Measurements from ENCODE around the gene SYNPO2. TPM values are rescaled to one million over a fixed set of nuclear protein-coding genes. Genes with fewer than 3 reads are reported as not detected.
A peak's percentile ranks its signal among the peaks of the same experiment; 100 is the strongest.

The SYNPO2 gene
- total RNA-seq, 1 experiment from 2014 or later, result 0.61 TPM

GRCh38 chr4:119106036-119107000 is 217.7 kb downstream of the SYNPO2 start:
- Mint-ChIP-seq H3K27ac (ENCODE audit: low read depth, unreplicated experiment) (no peak overlapping the region), H3K36me3 (ENCODE audit: insufficient read depth, unreplicated experiment) (no peaks in the 10 kb centered on the region), H3K4me3 (ENCODE audit: unreplicated experiment) (no peak overlapping the region), H3K9me3 (ENCODE audit: unreplicated experiment) (no peaks in the 10 kb centered on the region), H3K27me3 (ENCODE audit: insufficient read depth, unreplicated experiment) (no peaks in the 10 kb centered on the region), H3K4me1 (ENCODE audit: insufficient read depth, unreplicated experiment) (peaks cover 31% of the 10 kb centered on the region)
- POLR2A ChIA-PET, result interaction anchor here (0.5 to 1.5 kb wide), 7 partner anchors 9 to 193 kb away, joined by 3 to 16 read pairs (median 3); partner anchors contain the start of gene USP53
- CTCF ChIA-PET, result no interaction called here
- no TSS peak for BruUV-seq (replicated peaks)
- TF ChIP-seq CTCF (IDR thresholded peaks at IDR 0.05; ENCODE audit: unreplicated experiment), result no peak
- intact Hi-C loops (cut with micrococcal nuclease), result loop anchor here (10.0 kb wide), 1 partner anchor 122 kb away; no protein-coding TSS in a partner anchor
- peak; percentile 39 for DNase-seq (ENCODE audit: unreplicated experiment)

GRCh38 chr4:119110121-119110520 is 221.5 kb downstream of the SYNPO2 start:
- no peak for TF ChIP-seq CTCF (IDR thresholded peaks at IDR 0.05; ENCODE audit: unreplicated experiment)
- Mint-ChIP-seq H3K36me3 (ENCODE audit: insufficient read depth, unreplicated experiment) (no peaks in the 10 kb centered on the region), H3K27ac (ENCODE audit: low read depth, unreplicated experiment) (no peak overlapping the region), H3K4me1 (ENCODE audit: insufficient read depth, unreplicated experiment) (peaks cover 12% of the 10 kb centered on the region), H3K4me3 (ENCODE audit: unreplicated experiment) (no peak overlapping the region), H3K9me3 (ENCODE audit: unreplicated experiment) (peaks cover 6% of the 10 kb centered on the region), H3K27me3 (ENCODE audit: insufficient read depth, unreplicated experiment) (no peaks in the 10 kb centered on the region)
- no TSS peak for BruUV-seq (replicated peaks)
- intact Hi-C loops (cut with micrococcal nuclease), result no loop called here
- DNase-seq (ENCODE audit: unreplicated experiment), result no peak
- CTCF ChIA-PET, result interaction anchor here (0.6 to 0.7 kb wide), 2 partner anchors 9 to 130 kb away, joined by 3 to 4 read pairs; no protein-coding TSS in a partner anchor
- POLR2A ChIA-PET, result interaction anchor here (0.9 to 1.3 kb wide), 2 partner anchors 24 to 102 kb away, joined by 3 to 4 read pairs; partner anchors contain the start of gene USP53

Other genes starting within 250 kb of the SYNPO2 start
- 32.6 and 32.8 TPM in 2 replicates for gene METTL14, start 203.5 kb upstream of the SYNPO2 start, total RNA-seq (2022)
- gene SEC24D, start 52.7 kb upstream of the SYNPO2 start, total RNA-seq (2022), result 117 and 134 TPM in 2 replicates
- gene MYOZ2, start 247.0 kb downstream of the SYNPO2 start, total RNA-seq (2022), result not detected in 2 replicates

Measured in MCF 10A (cell line).